Ishikawa (cell line): ENCODE measurements around the gene SUN1.
A peak's percentile ranks its signal among the peaks of the same experiment; 100 is the strongest.

ENCODE experiments used
- CEBPB ChIP-seq: IDR thresholded peaks from 2 replicates; pipeline ENCODE4 v1.6.1; 2012
- CREB1 ChIP-seq: IDR thresholded peaks from 2 replicates; pipeline ENCODE4 v1.6.1; 2012; ENCODE audit warnings: low read depth
- EGR1 ChIP-seq: IDR thresholded peaks from 2 replicates; pipeline ENCODE4 v1.6.1; 2012
- EP300 ChIP-seq: IDR thresholded peaks from 2 replicates; pipeline ENCODE4 v1.6.1; 2012; ENCODE audit warnings: borderline replicate concordance
- FOXM1 ChIP-seq: IDR thresholded peaks from 2 replicates; pipeline ENCODE4 v1.6.1; 2012; ENCODE audit warnings: low read depth, borderline replicate concordance
- MAX ChIP-seq: IDR thresholded peaks from 2 replicates; pipeline ENCODE4 v1.6.1; 2012
- NFIC ChIP-seq: IDR thresholded peaks from 2 replicates; pipeline ENCODE4 v1.6.1; 2012
- RAD21 ChIP-seq: IDR thresholded peaks from 2 replicates; pipeline ENCODE4 v1.6.1; 2012; ENCODE audit warnings: low read depth
- REST ChIP-seq: IDR thresholded peaks from 2 replicates; pipeline ENCODE4 v1.6.1; 2012; ENCODE audit warnings: low read depth, mild to moderate bottlenecking
- TAF1 ChIP-seq: IDR thresholded peaks from 2 replicates; pipeline ENCODE4 v1.6.1; 2012; ENCODE audit warnings: low read depth, mild to moderate bottlenecking
- TCF12 ChIP-seq: IDR thresholded peaks from 2 replicates; pipeline ENCODE4 v1.6.1; 2012; ENCODE audit warnings: low read depth
- TEAD4 ChIP-seq: IDR thresholded peaks from 2 replicates; pipeline ENCODE4 v1.6.1; 2012
- USF1 ChIP-seq: IDR thresholded peaks from 2 replicates; pipeline ENCODE4 v1.6.1; 2012
- YY1 ChIP-seq: IDR thresholded peaks from 2 replicates; pipeline ENCODE4 v1.6.1; 2012; ENCODE audit warnings: low read depth
- ZBTB7A ChIP-seq: IDR thresholded peaks from 2 replicates; pipeline ENCODE4 v1.6.1; 2012; ENCODE audit warnings: low read depth

Gene SUN1

GRCh38 chr7:794671-795329 is 37.5 kb upstream of the SUN1 start:
- no peak for TF ChIP-seq ZBTB7A
- TF ChIP-seq EP300, result no peak
- no peak for TF ChIP-seq CREB1
- no peak for TF ChIP-seq TEAD4
- no peak for TF ChIP-seq USF1

GRCh38 chr7:798921-799470 is 33.3 kb upstream of the SUN1 start:
- TF ChIP-seq RAD21, result no peak
- no peak for TF ChIP-seq CEBPB
- no peak for TF ChIP-seq USF1
- TF ChIP-seq CREB1, result no peak
- TF ChIP-seq FOXM1, result no peak
- no peak for TF ChIP-seq TEAD4
- no peak for TF ChIP-seq MAX
- no peak for TF ChIP-seq NFIC
- no peak for TF ChIP-seq TCF12
- no peak for TF ChIP-seq TAF1
- TF ChIP-seq EGR1, result no peak
- no peak for TF ChIP-seq YY1
- TF ChIP-seq ZBTB7A, result no peak

- no peak for TF ChIP-seq TEAD4
- TF ChIP-seq YY1, result no peak
- no peak for TF ChIP-seq EP300
- TF ChIP-seq USF1, result no peak
- no peak for TF ChIP-seq TAF1
- no peak for TF ChIP-seq MAX
- no peak for TF ChIP-seq FOXM1
- TF ChIP-seq REST, result no peak
- no peak for TF ChIP-seq RAD21
- no peak for TF ChIP-seq CEBPB
Observed at GRCh38 chr7:800692-801091, 31.6 kb upstream of the SUN1 start.

GRCh38 chr7:801940-802381 is 30.3 kb upstream of the SUN1 start:
- peak; percentile 12; the same call in 1 of the 2 replicates for TF ChIP-seq TEAD4
- TF ChIP-seq TCF12, result peak; percentile 47; the same call in 1 of the 2 replicates
- TF ChIP-seq FOXM1, result no peak
- TF ChIP-seq EGR1, result no peak
- no peak for TF ChIP-seq CEBPB
- 0 out of 2 replicates have a peak, but pooled peaks have one; percentile 41 for TF ChIP-seq TAF1
- no peak for TF ChIP-seq ZBTB7A
- TF ChIP-seq MAX, result peak; percentile 89
- TF ChIP-seq CREB1, result no peak
- peak; percentile 22; the same call in 1 of the 2 replicates for TF ChIP-seq EP300
- TF ChIP-seq REST, result no peak
- TF ChIP-seq YY1, result no peak
- peak; percentile 53; the same call in 1 of the 2 replicates for TF ChIP-seq USF1
- no peak; the same call in 1 of the 2 replicates for TF ChIP-seq RAD21
- TF ChIP-seq NFIC, result peak; percentile 82
